Liver (tissue), 3 donors: ENCODE data around the gene NTNG1.

Experiments used
- EGR1 ChIP-seq, 2 donors: IDR thresholded peaks; 2 replicates each; pipeline ENCODE4 v1.6.1; 2016 to 2018; ENCODE audit warnings: antibody characterized with exemption in 2 of 2, low read depth in 2 of 2
- FOXA1 ChIP-seq: IDR thresholded peaks from 2 replicates; pipeline ENCODE4 v1.6.1; 2016; ENCODE audit warnings: antibody characterized with exemption
- FOXA2 ChIP-seq: IDR thresholded peaks from 2 replicates; pipeline ENCODE4 v1.6.1; 2016; ENCODE audit warnings: antibody characterized with exemption
- HNF4A ChIP-seq, 2 donors: conservative IDR thresholded peaks; 2 replicates each; pipeline ENCODE4 v1.6.1; 2016; ENCODE audit warnings: antibody characterized with exemption in 2 of 2, mild to moderate bottlenecking in 2 of 2
- HNF4G ChIP-seq: IDR thresholded peaks from 2 replicates; pipeline ENCODE4 v1.6.1; 2016; ENCODE audit warnings: antibody characterized with exemption
- JUND ChIP-seq, 2 donors: IDR thresholded peaks; 2 replicates each; pipeline ENCODE4 v1.6.1; 2016; ENCODE audit warnings: antibody characterized with exemption in 2 of 2
- RAD21 ChIP-seq, 2 donors: IDR thresholded peaks; 2 replicates each; pipeline ENCODE4 v1.6.1; 2016; ENCODE audit warnings: antibody characterized with exemption in 2 of 2, mild to moderate bottlenecking in 2 of 2
- SP1 ChIP-seq: IDR thresholded peaks from 2 replicates; pipeline ENCODE4 v1.6.1; 2018; ENCODE audit warnings: antibody characterized with exemption, mild to moderate bottlenecking
- YY1 ChIP-seq: IDR thresholded peaks from 2 replicates; pipeline ENCODE4 v1.6.1; 2016; ENCODE audit warnings: antibody characterized with exemption, mild to moderate bottlenecking
- TF ChIP-seq, protein P1 (sequence below): IDR thresholded peaks from 2 replicates; pipeline ENCODE4 v1.6.1; 2016; ENCODE audit warnings: antibody characterized with exemption
- TF ChIP-seq, protein P2 (sequence below): fragments of 150-350 bp; IDR thresholded peaks from 2 replicates; pipeline ENCODE4 v1.5.1; 2017; ENCODE audit warnings: improper control_type of control experiment, low read depth, low read length; ENCODE audit not compliant: missing input control
- TF ChIP-seq, protein P3 (sequence below): IDR thresholded peaks from 2 replicates; pipeline ENCODE4 v1.6.1; 2016; ENCODE audit warnings: antibody characterized with exemption
- TF ChIP-seq, protein P4 (sequence below): IDR thresholded peaks from 2 replicates; pipeline ENCODE4 v1.6.1; 2016; ENCODE audit warnings: antibody characterized with exemption, mild to moderate bottlenecking
- donor health status: healthy.
- donor health status: healthy.

DNA sequence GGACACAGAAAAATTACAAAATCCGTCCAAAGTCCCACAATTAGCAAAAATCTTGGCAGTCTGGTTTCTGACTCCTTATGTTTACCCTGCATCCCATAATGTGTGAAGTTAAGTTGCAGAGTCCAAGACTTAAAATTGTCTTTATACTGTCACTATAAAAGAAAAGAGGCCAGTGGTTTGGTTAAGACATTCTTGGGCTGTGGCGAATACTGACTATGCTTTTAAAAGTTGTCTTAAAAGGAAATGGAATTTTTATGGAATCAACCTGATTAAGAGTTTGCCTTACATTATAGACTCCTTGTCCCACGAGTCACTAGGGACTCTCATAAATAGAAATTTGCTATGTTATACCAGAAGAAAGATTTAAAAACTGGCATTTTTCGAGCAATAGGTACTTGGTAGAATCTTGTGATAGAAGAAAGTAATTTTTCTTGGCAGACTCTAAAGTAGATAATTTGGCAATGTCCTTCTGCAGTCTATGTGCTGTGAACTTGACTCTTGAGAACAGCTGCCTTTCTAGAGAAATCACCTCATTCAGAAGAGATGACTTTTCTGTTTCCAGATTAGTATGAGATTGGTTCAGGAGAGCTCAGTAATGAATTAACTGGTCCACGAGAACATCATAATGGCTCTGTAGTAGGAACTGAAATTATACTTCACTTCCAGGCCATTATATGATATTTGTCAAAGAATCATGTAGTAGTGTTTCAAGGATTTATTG is 31.8 kb downstream of the NTNG1 start:
- no peak for TF ChIP-seq FOXA1
- no peak for TF ChIP-seq FOXA2
- TF ChIP-seq, protein P1, sequence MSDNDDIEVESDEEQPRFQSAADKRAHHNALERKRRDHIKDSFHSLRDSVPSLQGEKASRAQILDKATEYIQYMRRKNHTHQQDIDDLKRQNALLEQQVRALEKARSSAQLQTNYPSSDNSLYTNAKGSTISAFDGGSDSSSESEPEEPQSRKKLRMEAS = no peak
- TF ChIP-seq, protein P2, sequence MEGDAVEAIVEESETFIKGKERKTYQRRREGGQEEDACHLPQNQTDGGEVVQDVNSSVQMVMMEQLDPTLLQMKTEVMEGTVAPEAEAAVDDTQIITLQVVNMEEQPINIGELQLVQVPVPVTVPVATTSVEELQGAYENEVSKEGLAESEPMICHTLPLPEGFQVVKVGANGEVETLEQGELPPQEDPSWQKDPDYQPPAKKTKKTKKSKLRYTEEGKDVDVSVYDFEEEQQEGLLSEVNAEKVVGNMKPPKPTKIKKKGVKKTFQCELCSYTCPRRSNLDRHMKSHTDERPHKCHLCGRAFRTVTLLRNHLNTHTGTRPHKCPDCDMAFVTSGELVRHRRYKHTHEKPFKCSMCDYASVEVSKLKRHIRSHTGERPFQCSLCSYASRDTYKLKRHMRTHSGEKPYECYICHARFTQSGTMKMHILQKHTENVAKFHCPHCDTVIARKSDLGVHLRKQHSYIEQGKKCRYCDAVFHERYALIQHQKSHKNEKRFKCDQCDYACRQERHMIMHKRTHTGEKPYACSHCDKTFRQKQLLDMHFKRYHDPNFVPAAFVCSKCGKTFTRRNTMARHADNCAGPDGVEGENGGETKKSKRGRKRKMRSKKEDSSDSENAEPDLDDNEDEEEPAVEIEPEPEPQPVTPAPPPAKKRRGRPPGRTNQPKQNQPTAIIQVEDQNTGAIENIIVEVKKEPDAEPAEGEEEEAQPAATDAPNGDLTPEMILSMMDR = no peak
- no peak for TF ChIP-seq HNF4A (conservative IDR thresholded peaks at IDR 0.05)
- TF ChIP-seq HNF4G = no peak
- TF ChIP-seq, protein P3, sequence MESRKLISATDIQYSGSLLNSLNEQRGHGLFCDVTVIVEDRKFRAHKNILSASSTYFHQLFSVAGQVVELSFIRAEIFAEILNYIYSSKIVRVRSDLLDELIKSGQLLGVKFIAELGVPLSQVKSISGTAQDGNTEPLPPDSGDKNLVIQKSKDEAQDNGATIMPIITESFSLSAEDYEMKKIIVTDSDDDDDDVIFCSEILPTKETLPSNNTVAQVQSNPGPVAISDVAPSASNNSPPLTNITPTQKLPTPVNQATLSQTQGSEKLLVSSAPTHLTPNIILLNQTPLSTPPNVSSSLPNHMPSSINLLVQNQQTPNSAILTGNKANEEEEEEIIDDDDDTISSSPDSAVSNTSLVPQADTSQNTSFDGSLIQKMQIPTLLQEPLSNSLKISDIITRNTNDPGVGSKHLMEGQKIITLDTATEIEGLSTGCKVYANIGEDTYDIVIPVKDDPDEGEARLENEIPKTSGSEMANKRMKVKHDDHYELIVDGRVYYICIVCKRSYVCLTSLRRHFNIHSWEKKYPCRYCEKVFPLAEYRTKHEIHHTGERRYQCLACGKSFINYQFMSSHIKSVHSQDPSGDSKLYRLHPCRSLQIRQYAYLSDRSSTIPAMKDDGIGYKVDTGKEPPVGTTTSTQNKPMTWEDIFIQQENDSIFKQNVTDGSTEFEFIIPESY = no peak
- no peak for TF ChIP-seq YY1
- no peak for TF ChIP-seq RAD21 (IDR thresholded peaks at IDR 0.05)
- TF ChIP-seq, protein P4, sequence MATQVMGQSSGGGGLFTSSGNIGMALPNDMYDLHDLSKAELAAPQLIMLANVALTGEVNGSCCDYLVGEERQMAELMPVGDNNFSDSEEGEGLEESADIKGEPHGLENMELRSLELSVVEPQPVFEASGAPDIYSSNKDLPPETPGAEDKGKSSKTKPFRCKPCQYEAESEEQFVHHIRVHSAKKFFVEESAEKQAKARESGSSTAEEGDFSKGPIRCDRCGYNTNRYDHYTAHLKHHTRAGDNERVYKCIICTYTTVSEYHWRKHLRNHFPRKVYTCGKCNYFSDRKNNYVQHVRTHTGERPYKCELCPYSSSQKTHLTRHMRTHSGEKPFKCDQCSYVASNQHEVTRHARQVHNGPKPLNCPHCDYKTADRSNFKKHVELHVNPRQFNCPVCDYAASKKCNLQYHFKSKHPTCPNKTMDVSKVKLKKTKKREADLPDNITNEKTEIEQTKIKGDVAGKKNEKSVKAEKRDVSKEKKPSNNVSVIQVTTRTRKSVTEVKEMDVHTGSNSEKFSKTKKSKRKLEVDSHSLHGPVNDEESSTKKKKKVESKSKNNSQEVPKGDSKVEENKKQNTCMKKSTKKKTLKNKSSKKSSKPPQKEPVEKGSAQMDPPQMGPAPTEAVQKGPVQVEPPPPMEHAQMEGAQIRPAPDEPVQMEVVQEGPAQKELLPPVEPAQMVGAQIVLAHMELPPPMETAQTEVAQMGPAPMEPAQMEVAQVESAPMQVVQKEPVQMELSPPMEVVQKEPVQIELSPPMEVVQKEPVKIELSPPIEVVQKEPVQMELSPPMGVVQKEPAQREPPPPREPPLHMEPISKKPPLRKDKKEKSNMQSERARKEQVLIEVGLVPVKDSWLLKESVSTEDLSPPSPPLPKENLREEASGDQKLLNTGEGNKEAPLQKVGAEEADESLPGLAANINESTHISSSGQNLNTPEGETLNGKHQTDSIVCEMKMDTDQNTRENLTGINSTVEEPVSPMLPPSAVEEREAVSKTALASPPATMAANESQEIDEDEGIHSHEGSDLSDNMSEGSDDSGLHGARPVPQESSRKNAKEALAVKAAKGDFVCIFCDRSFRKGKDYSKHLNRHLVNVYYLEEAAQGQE = no peak
- no peak for TF ChIP-seq JUND (IDR thresholded peaks at IDR 0.05)
- no peak for TF ChIP-seq EGR1 (IDR thresholded peaks at IDR 0.05; ENCODE audit: low read depth in 2 of 2)
- TF ChIP-seq SP1 = no peak
